ENCODE measurements around the gene HEPACAM.

HEPACAM gene

DNA sequence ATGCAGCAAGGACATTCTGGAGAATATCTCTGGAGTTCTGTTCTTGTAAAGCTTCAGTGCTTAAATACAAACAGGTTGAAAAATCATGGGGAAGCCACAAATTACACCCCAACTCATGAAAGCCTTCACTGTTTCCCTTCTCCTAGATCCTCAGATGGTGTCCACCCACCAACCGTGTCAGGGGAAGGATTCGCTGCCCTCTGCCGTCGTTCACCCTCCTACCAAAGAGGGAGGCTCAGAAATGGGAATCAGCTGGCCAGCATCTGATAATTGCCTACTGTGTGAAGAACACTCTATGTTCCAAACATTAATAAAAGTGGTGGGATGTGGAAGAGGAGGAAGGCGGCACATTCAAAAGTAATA is 7.4 kb upstream of the HEPACAM start:
- no peak for DNase-seq (ENCODE audit: low spot score)

DNA sequence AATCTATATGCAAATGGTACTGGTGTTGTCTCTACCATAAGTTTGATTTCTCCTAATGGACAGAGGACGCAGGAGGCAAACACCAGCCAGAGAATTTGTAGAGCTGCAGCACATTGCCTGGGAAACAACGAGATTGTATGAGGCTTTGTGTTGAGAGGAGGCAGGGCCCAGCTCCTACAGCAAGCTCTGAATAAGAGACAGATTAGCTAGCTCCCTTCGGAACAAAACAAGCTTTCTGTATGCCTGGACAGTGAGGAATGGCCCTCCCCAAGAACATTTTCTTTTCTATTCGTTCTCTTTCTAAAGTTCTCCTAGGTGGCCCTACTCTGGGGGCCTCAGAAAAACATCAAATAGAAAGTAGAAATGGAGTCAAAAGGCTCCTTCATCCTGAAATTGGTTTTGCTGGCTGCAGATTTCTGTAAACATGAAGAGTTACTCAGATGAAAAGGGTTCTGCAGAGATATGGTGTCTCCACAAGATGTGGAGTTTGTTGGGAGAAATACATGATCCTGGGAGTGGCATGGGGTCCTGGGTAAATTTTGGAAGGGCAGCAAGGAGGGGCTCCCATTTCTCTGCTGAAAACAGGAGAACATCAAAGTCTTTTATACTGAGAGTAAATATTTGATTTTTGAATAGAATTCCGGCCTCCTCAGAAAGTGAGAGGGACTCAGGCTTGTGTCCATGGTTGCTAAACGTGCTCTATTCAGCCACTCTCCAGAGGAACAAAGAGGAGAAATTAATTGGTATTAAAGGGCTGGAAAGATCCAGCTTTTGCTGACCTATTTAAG is 6.8 kb upstream of the HEPACAM start:
- DNase-seq (ENCODE audit: low spot score) = no peak
- FAIRE-seq = no peak

More for the DNA sequence above, 7.4 kb upstream of the HEPACAM start:
- no peak for FAIRE-seq

DNA sequence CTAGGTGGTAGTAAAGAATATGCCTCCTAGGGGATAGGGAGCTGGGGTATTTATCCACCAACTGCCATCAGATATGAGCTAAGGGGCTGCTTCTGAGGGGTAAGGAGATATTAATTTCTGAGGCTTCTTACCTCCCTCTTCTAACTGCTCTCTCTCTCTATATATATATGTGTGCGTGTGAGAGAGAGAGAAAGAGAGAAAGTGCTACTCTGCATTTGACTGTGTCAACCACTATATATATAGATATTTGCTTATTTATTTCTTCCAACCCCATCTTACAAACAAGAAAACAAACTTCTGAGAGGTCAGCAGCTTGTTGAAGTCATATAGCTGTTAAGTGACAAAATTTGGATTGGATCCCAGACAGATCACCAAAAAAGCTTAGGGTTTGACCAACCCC is 5.9 kb upstream of the HEPACAM start:
- FAIRE-seq (no peak), DNase-seq (ENCODE audit: low spot score) (no peak)

DNA sequence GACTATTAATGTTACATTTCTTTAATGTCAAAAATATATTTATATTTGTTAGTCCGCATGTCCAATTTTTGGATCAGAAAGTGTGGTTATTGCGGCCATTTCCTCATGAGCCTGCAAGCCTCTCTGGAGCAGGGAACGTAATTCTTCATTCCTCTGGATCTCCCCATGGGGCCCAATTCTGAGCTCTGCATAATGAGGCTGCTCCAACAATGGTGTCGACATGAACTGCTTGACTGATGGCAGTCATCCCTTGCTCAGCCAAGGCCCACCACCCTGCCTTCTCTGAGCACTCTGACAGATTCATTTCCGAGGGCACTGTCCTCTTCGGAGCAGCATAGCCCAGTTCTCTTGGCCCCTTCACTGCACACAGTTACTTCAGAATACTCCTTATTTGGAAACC is 3.1 kb upstream of the HEPACAM start:
- no peak for DNase-seq (ENCODE audit: low spot score)
- no peak for FAIRE-seq

DNA sequence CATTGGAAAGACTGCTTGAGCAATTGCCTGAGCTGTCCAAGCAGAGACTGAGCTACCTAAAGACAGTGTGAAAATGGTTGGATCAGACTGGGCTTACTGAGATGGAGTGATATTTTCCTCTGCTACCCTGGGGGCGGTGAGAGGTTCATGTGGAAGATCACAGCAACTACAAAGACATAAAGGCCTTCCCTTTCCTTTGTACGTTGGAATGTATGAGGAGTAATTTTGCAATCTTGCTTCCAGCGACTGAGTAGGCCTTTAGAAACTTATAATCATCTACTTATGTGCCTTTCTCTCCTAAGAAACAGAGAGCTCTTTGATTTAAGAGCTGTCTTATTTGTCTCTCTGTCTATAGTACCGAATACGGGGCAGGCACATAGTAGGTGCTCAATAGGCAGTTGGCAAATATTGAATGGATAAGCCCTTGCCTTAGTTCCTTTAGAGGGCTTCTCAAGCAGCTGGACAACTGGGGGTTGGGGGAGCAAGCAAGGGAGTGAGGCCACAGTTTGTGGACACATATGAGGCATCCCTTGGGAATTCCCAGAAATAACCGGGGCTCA is 2.4 kb upstream of the HEPACAM start:
- FAIRE-seq (no peak), DNase-seq (ENCODE audit: low spot score) (no peak)

DNA sequence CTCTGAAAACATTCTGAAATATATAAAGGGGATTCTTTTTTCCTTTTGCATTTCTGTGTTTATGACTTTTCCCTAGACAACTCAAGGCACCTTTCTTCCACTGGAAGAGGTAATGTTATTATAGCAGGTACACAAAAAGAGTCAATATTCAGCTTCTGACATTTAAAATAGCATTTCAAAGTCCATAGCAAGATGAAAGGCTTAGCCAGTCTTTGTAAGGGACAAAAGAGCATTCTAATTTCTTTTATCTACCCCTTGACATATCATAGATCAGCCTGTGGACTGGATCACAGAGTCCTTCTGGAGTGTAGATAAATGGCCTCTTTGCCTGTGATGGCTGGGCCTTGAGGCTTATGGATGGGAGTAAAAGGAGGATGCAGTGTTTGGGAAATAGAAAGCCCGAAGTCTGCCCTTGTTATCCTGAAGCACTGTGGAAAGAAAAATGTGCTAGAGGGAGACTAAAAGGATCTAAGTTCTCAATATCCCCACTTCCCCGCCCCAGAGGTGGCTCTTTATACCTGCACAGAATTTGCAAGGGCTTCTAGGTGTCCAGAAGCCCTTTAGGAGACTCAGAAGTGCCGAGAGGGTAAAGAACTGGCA is 1.6 kb upstream of the HEPACAM start:
- no peak for DNase-seq (ENCODE audit: low spot score)
- FAIRE-seq = no peak

DNA sequence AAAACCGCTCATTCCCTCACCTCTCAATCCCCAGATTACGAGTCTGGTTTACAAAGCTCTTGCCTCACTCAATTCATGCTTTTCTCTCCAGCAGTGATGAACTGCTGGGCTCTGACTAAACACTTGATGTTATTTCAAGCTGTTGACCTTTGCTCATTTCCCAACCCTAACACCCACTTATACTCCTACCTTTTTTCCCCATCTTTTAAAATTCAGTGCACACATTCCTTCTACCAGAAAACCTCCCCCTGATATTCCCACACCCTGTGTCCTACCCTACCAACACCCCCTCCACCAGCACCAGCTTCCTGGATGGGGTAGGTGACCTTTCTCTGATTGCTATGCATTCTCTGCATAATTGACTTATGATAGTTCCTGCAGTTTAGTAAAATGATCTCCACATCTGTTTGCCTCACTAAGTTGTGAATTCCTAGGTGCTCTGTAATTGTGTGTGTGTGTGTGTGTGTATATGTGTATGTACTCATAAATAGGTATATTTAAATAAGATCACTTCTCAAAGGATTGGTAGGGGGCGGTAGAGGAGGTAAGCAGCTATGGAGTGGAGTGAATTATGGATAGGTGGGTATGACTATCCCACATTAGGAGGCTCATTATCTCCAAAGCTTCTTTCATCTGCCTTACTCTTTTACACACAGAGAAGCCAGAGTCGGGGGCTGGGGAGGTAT is 842 bp downstream of the HEPACAM start:
- no peak for FAIRE-seq
- DNase-seq (ENCODE audit: low spot score) = peak; percentile 4

DNA sequence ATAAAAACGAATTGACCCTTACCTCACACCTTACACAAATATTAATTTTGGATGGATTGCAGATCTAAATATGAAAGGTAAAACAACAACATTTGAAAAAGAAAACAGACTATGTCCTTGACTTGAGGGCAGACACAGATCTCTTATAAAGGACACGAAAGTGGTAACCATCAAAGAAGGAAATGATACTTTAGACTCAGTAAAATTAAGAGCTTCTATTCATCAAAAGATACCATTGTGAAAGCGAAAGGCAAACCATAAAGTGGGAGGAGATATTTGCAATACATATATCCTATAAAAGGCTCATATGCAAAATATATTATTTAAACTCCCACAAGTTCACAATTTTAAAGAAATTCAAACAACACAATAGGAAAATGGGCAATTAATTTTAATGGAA is 5.0 kb downstream of the HEPACAM start:
- FAIRE-seq (no peak), DNase-seq (ENCODE audit: low spot score) (no peak)

DNA sequence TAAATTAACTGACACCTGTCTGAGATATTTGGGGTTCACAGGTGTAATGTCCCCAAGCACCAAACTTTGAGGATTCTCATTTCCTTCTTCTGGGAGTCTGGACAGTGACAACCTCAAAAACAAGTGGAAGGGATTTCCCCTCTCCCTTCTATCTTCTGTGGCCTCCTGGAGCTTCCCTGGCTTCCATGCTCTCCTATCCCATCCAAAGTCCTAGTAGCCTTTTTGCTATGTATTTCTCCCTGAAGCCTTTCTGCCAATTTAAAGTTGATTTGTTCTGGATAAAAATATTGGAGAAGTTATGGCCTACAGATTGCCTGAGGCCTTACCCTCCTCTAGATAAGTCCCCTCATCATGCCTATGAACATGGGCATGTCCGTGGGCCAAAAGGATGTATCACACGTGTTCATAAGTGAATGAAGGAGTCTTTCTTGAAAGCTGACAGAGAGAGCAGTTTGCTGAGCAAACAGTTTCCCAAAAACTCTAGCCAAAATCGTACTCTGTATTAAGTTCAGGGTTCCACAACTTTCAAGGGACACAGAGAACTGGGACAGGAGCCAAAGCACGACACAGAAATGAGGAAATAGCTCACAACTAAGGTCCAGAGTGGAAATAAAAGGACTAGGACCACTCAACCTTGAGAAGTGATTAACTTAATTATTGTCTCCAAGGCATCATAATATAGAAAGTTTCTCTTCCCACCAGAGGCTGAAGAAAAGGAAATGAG is 6.7 kb downstream of the HEPACAM start:
- FAIRE-seq (no peak), DNase-seq (ENCODE audit: low spot score) (no peak)

DNA sequence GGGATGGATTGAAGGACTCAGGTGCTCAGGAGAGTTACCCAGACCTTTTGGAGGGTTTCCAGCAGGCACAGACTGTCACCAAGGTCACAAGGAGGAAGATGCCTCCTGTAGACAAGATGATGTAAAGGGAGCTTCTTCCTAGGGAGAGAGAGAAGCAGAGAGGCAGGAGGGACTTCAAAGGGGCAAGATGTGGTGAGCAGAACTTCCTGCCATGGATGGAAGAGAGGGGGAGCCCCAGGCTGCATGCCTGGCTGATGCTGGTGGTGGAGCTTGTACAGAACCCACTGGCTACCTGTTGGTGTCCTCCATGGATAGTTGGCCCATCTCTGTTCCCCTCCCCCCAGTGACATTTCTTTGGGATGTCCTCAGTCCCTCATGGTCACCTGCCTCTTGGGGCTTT is 12.6 kb downstream of the HEPACAM start:
- FAIRE-seq (no peak), DNase-seq (ENCODE audit: low spot score) (no peak)

DNA sequence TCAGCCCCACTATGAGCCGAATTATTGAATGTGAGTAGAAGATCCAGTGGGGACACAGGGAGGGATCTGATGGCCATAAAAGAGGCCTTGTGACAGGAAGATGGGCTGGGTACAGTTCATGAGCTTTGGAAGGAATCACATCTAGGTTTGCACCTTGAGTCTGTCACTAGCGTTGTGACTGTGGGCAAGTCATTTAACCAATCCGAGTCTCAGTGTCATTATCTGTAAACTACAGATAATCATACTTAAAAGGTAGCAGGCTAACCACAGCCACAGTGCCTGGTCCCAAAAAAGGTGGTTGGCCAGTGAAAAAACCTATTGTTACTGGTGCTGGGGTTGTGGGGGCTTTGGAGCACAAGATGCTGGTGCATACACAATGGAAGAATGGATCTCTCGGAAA is 13.0 kb downstream of the HEPACAM start:
- FAIRE-seq (no peak), DNase-seq (ENCODE audit: low spot score) (no peak)

DNA sequence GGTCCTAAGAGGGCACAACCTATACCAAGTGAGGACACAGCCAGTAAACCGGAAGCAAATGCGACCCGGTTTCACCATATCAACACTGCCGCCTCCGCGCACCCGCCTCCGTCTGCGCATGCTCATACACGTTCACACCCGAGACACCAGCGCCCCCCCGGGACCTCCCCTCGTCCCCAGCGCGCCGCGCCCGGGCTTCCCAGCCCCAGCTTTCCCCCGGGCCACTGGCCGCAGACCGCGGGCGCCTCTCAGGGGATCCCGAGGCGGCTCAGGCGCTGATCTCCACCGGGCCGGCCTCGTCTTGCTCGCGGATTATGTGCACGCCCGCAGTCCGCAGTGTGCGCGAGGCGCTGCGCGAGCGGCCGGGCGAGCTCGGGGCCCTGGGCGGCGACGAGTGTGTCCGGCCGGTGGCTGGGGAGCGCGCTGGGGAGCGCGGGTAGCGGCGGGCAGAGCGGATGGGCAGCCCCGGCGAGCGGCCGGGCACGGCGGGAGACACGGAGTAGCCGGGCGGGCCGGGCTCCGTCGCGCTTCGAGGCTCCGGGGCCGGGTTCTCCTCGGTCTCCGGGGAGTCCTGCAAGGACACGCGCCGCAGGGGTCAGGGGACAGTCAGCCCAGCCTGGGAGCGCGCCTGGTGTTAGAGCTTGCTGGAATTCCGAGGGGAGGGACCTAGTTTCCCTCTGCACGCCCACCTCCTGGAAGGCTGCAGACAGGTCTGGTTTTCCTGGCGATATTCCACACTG is 14.8 kb downstream of the HEPACAM start:
- no peak for DNase-seq (ENCODE audit: low spot score)
- no peak for FAIRE-seq

DNA sequence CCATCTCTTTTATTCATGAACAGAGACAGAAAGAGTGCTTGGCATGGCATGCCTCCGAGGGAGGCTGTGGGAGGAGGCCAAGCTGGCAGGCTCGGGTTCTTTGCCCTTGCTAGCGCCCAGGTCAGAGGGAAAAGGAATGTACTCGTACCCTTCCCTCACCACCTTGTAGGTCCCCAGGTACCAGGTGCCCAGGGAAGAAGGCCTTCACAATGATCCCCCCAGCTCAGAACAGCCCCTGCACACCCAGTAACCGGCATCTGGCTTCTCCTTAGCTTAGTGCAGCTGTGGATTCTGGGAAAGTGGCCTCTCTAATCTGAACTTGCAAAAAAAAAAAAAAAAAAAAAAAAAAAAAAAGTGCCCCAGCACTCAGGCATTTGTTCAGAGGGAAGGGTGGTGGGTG is 15.5 kb downstream of the HEPACAM start:
- FAIRE-seq = no peak
- no peak for DNase-seq (ENCODE audit: low spot score)

DNA sequence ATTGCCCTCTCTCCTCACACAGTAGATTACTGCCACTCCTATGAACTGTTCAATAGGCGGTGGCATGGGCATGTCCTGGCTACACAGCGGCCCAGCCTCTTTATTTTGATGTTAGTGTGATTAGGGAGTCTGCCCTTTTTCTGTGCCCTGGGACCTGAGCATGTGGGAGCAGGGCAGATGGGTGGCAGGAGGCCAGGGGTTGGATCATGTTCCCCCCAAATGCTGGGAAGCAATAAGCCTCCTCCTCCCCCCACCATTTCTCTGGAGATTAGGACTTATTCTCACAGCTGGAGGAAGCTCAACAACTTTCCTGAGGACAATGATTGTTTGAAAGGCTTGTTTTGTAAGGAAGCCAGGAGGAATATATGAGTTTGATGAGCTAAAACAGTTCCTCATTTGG is 15.9 kb downstream of the HEPACAM start:
- DNase-seq (ENCODE audit: low spot score) = no peak
- no peak for FAIRE-seq

DNA sequence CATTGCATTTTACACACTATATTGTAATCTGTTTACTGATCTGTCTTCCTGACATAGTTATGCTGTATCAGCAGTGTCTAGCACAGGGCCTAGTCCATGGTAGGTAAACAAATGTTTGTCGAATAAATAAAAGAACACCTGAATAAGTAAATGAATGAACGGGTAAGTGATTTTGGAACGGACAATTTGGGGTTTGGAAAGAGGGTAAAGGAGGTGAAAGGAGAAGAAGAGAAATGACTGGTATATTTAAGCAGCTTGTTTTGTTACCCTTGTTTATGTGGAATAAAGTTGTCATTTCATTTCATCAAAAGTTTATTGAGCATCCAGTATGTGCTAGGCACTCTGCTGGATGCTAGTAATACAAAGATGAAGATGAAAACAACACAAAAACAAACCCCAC is 16.9 kb downstream of the HEPACAM start, which contains the start of gene HEPN1:
Gene HEPN1, plus strand, starts transcription at position 301 of the 400 bp plus-strand sequence.
- FAIRE-seq (no peak), DNase-seq (ENCODE audit: low spot score) (no peak)

DNA sequence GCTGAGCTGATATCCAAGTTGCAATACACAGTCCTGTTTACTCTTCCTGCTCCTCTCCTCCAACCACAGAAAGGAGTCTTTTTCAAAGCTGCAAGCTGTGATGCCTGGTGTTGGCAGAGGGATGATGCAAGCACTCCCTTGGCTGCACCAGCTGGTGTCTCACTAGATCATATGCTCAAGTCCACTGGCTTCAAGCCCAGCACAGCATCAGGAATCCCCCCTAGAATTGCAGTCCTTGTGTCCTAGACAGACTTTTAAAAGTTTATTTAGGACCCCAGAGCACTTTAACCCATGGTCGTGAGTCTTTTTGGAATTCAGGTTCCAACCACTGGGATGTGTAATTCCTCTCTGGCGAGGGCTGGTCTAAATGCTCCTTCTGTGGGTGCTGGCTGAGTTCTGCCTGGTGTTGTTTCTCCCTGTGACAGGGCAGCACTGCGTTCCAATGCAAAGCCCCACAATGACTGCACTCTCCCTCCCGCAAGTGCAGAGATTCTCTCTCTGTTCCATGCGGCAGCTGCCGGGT is 18.7 kb downstream of the HEPACAM start:
- DNase-seq (ENCODE audit: low spot score) (no peak), FAIRE-seq (no peak)

DNA sequence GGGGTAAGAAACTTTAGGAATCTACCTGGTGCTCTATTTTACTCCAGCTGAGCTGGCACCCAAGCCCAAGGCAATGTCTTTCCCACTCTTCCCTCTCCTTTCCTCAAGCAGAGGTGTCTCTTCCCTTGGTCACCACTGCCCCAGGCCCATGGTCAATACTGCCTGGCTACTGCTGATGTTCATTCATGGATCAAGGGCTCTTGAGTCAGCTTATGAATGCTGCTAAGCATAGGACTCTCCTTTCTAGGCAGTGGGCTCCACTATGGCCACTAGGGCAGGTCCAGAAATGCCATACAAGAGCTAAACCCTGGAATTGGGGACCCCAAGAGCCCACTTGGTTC is 19.5 kb downstream of the HEPACAM start:
- FAIRE-seq (no peak), DNase-seq (ENCODE audit: low spot score) (no peak)

DNA sequence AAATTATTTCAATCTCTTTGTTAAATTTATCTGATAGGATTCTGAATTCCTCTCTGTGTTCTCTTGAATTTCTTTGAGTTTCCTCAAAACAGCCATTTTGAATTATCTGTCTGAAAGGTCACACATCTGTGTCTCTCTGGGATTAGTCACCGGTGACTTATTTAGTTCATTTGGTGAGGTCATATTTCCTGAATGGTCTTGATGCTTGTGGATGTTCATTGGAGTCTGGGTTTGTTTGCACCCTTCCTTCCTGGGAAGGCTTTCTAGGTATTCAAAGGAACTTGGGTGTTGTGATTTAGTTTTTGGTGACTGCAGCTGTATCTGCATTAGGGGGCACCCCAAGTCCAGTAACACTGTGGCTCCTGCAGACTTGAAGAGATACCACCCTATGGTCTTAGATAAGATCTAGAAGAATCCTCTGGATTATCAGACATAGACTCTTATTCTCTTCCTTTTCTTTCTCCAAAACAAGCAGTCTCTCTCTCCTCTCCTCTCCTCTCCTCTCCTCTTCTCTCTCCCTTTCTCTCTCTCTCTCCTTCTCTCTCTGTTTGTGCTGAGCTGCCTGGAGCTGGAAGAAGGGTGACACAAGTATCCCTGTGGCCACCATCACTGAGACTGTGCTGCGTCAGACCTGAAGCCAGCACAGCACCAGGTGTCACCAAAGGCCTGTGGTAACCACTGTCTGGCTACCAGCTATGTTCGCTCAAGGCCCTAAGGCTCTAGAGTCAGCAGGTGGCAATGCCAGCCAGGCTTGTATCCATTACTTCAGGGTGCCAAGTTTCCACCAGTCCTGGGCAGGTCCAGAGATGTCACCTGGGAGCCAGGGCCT is 20.1 kb downstream of the HEPACAM start:
- no peak for DNase-seq (ENCODE audit: low spot score)
- no peak for FAIRE-seq

DNA sequence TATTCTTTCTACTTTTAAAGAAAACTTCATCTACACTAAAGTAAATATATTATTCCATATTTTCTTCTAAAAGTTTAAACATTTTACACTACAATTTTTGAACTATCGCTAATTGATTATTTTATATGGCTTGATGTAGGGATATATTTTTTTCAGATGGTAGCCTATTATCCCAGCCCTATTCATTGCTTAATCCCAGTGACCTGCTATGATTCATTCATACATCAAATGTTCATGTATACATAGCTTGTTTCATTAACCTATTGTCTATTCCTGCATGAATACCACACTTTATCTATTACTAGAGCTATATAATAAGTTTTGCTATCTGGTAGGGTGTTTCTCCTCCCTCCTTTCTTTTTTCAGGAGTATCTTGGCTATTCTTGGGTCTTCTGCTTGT is 33.2 kb downstream of the HEPACAM start:
- no peak for FAIRE-seq

DNA sequence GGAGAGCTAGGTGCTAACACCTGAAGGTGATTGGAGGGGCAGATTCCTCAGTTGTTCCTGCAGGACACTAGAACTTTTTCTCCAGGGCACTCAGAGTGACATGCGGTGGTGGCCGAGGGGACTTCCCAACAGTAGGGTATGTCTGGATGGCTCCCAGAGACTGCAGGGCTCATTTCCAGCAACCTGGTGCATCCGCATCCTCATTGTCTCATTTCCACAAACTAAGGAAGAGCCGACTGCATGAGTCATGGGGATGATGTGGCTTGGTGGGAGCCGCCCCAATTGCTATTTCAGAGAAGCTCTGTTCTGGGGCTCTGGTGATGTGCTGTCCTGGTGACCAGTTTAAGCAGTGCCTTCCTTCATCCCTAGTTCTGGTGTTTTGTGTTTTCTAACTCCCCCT is 35.4 kb downstream of the HEPACAM start:
- peak; percentile 70 for FAIRE-seq
- peak; percentile 87 for DNase-seq (ENCODE audit: low spot score)

More for the DNA sequence above, 33.2 kb downstream of the HEPACAM start:
- no peak for DNase-seq (ENCODE audit: low spot score)

Measured in RCC 7860 (cell line).